OCI-LY3 (cell line): Measurements from ENCODE around the gene TAS2R40.

Source experiments
- H2AFZ ChIP-seq: fragments of 200-600, 300-600 bp; shearing (Covaris generic); 2 replicates; pipeline ENCODE4 v1.6.0; 2014; ENCODE audit warnings: antibody characterized with exemption, low read depth, low read length
- H3K27ac ChIP-seq: fragments of 200-600, 300-600 bp; sonication (generic); 2 replicates; pipeline ENCODE4 v1.5.1; 2014; ENCODE audit warnings: mild to moderate bottlenecking, low read length, moderate library complexity, mixed read lengths
- H3K27me3 ChIP-seq: fragments of 200-600, 300-600 bp; sonication (generic); 2 replicates; pipeline ENCODE4 v1.6.1; 2014; ENCODE audit warnings: low read depth, low read length, mixed read lengths
- H3K36me3 ChIP-seq: fragments of 200-600, 300-600 bp; sonication (generic); replicated peaks from 2 replicates; pipeline ENCODE3; 2014; ENCODE audit warnings: low read depth, low read length, mixed read lengths
- H3K4me1 ChIP-seq: fragments of 300-600, 200-600 bp; sonication (generic); 2 replicates; pipeline ENCODE4 v1.6.1; 2014; ENCODE audit warnings: low read length, mixed read lengths
- H3K4me2 ChIP-seq: fragments of 200-600, 300-600 bp; sonication (generic); 2 replicates; pipeline ENCODE4 v1.6.1; 2014; ENCODE audit warnings: low read length, mixed read lengths
- H3K4me3 ChIP-seq: fragments of 300-600, 200-600 bp; sonication (generic); 2 replicates; pipeline ENCODE4 v1.5.1; 2014; ENCODE audit warnings: antibody characterized with exemption, mild to moderate bottlenecking, low read length, moderate library complexity
- H3K79me2 ChIP-seq: fragments of 300-600, 200-600 bp; shearing (Covaris generic); 2 replicates; pipeline ENCODE4 v1.6.1; 2014; ENCODE audit warnings: mild to moderate bottlenecking, low read length, mixed read lengths
- H3K9ac ChIP-seq: fragments of 300-600, 200-600 bp; shearing (Covaris generic); 2 replicates; pipeline ENCODE4 v1.6.0; 2014; ENCODE audit warnings: mild to moderate bottlenecking, low read length, moderate library complexity
- H3K9me3 ChIP-seq: fragments of 200-600, 300-600 bp; shearing (Covaris generic); 2 replicates; pipeline ENCODE4 v1.6.1; 2014; ENCODE audit warnings: low read length, mixed read lengths; ENCODE audit not compliant: insufficient read depth
- H4K20me1 ChIP-seq: fragments of 200-600, 300-600 bp; sonication (generic); 2 replicates; pipeline ENCODE4 v1.6.1; 2016; ENCODE audit warnings: low read length, mixed read lengths; ENCODE audit not compliant: insufficient read depth
- CTCF ChIP-seq: fragments of 200-600, 300-600 bp; sonication (generic); IDR thresholded peaks from 2 replicates; pipeline ENCODE4 v1.5.1; 2014; ENCODE audit warnings: antibody characterized with exemption, low read length, low read depth
- EZH2phosphoT487 ChIP-seq: fragments of 200-600 bp; shearing (Covaris generic); IDR thresholded peaks from 2 replicates; pipeline ENCODE4 v1.6.1; 2018; ENCODE audit warnings: antibody characterized with exemption, mixed run types, low read depth

TAS2R40 gene

DNA sequence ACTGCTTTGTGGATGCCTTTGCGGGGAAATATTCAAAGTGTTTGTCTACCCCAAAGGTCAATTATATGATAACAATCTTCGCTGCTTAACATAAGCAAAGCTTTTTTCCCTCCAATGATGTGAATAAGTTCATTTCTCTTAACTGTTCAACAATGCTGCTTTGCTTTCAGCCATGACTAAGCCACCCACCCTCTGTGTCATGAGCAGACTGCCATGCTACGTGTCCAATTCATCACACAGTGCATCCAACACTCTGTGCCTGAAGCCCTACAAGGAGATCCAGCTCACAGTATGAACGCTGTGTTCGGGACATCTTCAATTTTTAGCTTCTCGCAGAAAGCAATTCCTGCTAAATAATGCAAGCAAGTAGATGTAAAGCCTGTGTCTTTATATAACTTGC lies 5.7 kb upstream of the TAS2R40 start:
- Histone ChIP-seq H2AFZ (no peak overlapping the region), H3K36me3 (no peaks in the 10 kb centered on the region), H4K20me1 (no peaks in the 10 kb centered on the region), H3K27ac (no peak overlapping the region), H3K27me3 (no peaks in the 10 kb centered on the region), H3K4me2 (no peak overlapping the region), H3K79me2 (no peaks in the 10 kb centered on the region), H3K9me3 (no peaks in the 10 kb centered on the region), H3K4me3 (no peak overlapping the region), H3K4me1 (peaks cover 5% of the 10 kb centered on the region), H3K9ac (no peak overlapping the region)
- TF ChIP-seq EZH2phosphoT487: no peak
- no peak for TF ChIP-seq CTCF

- Histone ChIP-seq H3K27me3 (peaks cover 1% of the 10 kb centered on the region), H3K9me3 (no peaks in the 10 kb centered on the region), H3K36me3 (no peaks in the 10 kb centered on the region), H3K79me2 (no peaks in the 10 kb centered on the region), H3K4me1 (peaks cover 5% of the 10 kb centered on the region), H3K4me2 (no peak overlapping the region), H3K4me3 (no peak overlapping the region), H4K20me1 (no peaks in the 10 kb centered on the region), H3K9ac (no peak overlapping the region), H2AFZ (no peak overlapping the region), H3K27ac (no peak overlapping the region)
- no peak for TF ChIP-seq CTCF
- TF ChIP-seq EZH2phosphoT487: no peak
Observed at GRCh38 chr7:143216686-143217085, 5.2 kb upstream of the TAS2R40 start.

- Histone ChIP-seq H3K36me3 (no peaks in the 10 kb centered on the region), H3K4me1 (peaks cover 5% of the 10 kb centered on the region), H3K9ac (no peak overlapping the region), H3K9me3 (no peaks in the 10 kb centered on the region), H3K27ac (no peak overlapping the region), H3K4me2 (no peak overlapping the region), H2AFZ (no peak overlapping the region), H3K27me3 (peaks cover 13% of the 10 kb centered on the region), H3K79me2 (no peaks in the 10 kb centered on the region), H3K4me3 (no peak overlapping the region), H4K20me1 (no peaks in the 10 kb centered on the region)
- no peak for TF ChIP-seq CTCF
- TF ChIP-seq EZH2phosphoT487: no peak
Observed at GRCh38 chr7:143217806-143218205, 4.0 kb upstream of the TAS2R40 start.

DNA sequence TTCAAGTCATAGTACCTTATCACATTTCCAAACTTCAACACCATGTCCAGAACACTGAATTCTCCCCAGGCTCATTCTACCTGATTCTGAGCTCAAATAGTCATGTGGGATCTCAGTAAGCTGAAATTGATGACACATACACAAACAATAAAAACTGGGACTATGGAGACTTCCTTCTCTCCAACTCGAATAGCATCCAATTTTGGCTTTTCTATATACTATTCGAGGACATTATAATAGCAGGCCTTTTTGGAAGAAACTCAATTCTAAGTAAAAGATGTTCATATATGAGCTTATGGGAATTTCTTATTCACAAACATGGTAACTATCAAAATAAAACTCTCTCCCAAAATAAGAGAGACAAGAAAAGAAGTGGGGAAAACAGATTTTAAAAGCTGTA lies 551 bp upstream of the TAS2R40 start:
- no peaks in the 10 kb centered on the region for H3K79me2 ChIP-seq
- H4K20me1 ChIP-seq: no peaks in the 10 kb centered on the region
- no peaks in the 10 kb centered on the region for H3K9me3 ChIP-seq
- H3K27ac ChIP-seq: no peak overlapping the region
- H3K36me3 ChIP-seq: no peaks in the 10 kb centered on the region
- no peak overlapping the region for H3K9ac ChIP-seq
- H2AFZ ChIP-seq: no peak overlapping the region
- H3K4me3 ChIP-seq: no peak overlapping the region
- H3K27me3 ChIP-seq: peaks cover 24% of the 10 kb centered on the region
- H3K4me2 ChIP-seq: no peak overlapping the region
- TF ChIP-seq CTCF: no peak
- no peak for TF ChIP-seq EZH2phosphoT487
- peaks cover 5% of the 10 kb centered on the region for H3K4me1 ChIP-seq
